ENCODE data around the gene FSIP1. TPM values are rescaled to one million over a fixed set of nuclear protein-coding genes. Genes with fewer than 3 reads are reported as not detected.

The FSIP1 gene
- total RNA-seq, 1 donor from 2014 or later, result not detected

DNA sequence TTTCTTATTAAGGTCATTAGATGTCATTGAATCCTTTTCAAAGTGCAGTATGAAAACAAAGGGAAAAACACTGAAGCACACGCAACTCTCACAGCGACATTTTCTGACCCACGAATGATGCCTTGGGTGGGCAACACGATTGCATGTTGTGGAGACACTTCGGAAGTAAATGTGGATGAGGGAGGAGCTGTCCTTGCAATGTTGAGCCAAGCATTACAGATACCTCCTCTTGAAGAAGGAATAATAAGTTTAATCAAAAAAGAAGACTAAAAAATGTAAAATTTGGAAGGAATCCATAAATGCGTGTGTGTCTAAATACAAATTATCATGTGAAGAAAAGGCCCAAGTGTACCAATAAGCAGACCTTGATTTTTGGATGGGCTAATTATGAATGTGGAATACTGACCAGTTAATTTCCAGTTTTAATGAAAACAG, 184.9 kb downstream of the FSIP1 start:
- H3K4me1 ChIP-seq, result no peaks in the 10 kb centered on the region
- peaks cover 5 to 30% of the 10 kb centered on the region in 2 donors for H3K36me3 ChIP-seq
- TF ChIP-seq, protein P1, sequence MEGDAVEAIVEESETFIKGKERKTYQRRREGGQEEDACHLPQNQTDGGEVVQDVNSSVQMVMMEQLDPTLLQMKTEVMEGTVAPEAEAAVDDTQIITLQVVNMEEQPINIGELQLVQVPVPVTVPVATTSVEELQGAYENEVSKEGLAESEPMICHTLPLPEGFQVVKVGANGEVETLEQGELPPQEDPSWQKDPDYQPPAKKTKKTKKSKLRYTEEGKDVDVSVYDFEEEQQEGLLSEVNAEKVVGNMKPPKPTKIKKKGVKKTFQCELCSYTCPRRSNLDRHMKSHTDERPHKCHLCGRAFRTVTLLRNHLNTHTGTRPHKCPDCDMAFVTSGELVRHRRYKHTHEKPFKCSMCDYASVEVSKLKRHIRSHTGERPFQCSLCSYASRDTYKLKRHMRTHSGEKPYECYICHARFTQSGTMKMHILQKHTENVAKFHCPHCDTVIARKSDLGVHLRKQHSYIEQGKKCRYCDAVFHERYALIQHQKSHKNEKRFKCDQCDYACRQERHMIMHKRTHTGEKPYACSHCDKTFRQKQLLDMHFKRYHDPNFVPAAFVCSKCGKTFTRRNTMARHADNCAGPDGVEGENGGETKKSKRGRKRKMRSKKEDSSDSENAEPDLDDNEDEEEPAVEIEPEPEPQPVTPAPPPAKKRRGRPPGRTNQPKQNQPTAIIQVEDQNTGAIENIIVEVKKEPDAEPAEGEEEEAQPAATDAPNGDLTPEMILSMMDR (IDR thresholded peaks at IDR 0.05), result no peak
- intact Hi-C loops (cut with DNase I), result loop anchor here (10.0 kb wide), 1 partner anchor 157 kb away; no protein-coding TSS in a partner anchor
- no peak for DNase-seq (ENCODE audit: low spot score in 2 of 2)
- no peak overlapping the region for H3K27ac ChIP-seq
- H3K9me3 ChIP-seq, result no peaks in the 10 kb centered on the region
- no peaks in the 10 kb centered on the region for H3K27me3 ChIP-seq
- H3K4me3 ChIP-seq, result no peak overlapping the region

DNA sequence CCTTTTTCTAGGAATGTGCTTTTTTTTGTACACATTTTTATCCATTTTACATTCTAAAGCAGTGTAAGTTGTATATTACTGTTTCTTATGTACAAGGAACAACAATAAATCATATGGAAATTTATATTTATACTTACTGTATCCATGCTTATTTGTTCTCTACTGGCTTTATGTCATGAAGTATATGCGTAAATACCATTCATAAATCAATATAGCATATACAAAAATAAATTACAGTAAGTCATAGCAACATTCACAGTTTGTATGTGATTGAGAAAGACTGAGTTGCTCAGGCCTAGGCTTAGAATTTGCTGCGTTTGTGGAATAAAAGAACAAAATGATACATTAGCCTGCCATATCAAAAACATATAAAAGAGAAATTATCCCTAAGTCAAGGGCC, 185.3 kb downstream of the FSIP1 start:
- H3K36me3 ChIP-seq, result peaks cover 5 to 35% of the 10 kb centered on the region in 2 donors
- no peaks in the 10 kb centered on the region for H3K9me3 ChIP-seq
- intact Hi-C loops (cut with DNase I), result loop anchor here (10.0 kb wide), 1 partner anchor 157 kb away; no protein-coding TSS in a partner anchor
- no peak overlapping the region for H3K4me3 ChIP-seq
- H3K27ac ChIP-seq, result no peak overlapping the region
- TF ChIP-seq, protein P1 (IDR thresholded peaks at IDR 0.05), result no peak
- H3K4me1 ChIP-seq, result no peaks in the 10 kb centered on the region
- no peak for DNase-seq (ENCODE audit: low spot score in 2 of 2)
- H3K27me3 ChIP-seq, result no peaks in the 10 kb centered on the region

DNA sequence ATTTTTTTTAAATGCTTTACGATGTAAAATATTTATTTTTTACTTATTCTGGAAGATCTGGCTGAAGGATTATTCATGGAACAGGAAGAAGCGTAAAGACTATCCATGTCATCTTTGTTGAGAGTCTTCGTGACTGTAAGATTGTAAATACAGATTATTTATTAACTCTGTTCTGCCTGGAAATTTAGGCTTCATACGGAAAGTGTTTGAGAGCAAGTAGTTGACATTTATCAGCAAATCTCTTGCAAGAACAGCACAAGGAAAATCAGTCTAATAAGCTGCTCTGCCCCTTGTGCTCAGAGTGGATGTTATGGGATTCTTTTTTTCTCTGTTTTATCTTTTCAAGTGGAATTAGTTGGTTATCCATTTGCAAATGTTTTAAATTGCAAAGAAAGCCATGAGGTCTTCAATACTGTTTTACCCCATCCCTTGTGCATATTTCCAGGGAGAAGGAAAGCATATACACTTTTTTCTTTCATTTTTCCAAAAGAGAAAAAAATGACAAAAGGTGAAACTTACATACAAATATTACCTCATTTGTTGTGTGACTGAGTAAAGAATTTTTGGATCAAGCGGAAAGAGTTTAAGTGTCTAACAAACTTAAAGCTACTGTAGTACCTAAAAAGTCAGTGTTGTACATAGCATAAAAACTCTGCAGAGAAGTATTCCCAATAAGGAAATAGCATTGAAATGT, 186.1 kb downstream of the FSIP1 start:
- Histone ChIP-seq H3K36me3 (peaks cover 5 to 43% of the 10 kb centered on the region in 2 donors), H3K9me3 (no peaks in the 10 kb centered on the region), H3K4me1 (no peaks in the 10 kb centered on the region), H3K27ac (no peak overlapping the region), H3K27me3 (no peaks in the 10 kb centered on the region), H3K4me3 (no peak overlapping the region)
- intact Hi-C loops (cut with DNase I), result loop anchor here (10.0 kb wide), 1 partner anchor 158 kb away; no protein-coding TSS in a partner anchor
- TF ChIP-seq, protein P1 (IDR thresholded peaks at IDR 0.05), result no peak
- DNase-seq (ENCODE audit: low spot score in 2 of 2), result no peak

DNA sequence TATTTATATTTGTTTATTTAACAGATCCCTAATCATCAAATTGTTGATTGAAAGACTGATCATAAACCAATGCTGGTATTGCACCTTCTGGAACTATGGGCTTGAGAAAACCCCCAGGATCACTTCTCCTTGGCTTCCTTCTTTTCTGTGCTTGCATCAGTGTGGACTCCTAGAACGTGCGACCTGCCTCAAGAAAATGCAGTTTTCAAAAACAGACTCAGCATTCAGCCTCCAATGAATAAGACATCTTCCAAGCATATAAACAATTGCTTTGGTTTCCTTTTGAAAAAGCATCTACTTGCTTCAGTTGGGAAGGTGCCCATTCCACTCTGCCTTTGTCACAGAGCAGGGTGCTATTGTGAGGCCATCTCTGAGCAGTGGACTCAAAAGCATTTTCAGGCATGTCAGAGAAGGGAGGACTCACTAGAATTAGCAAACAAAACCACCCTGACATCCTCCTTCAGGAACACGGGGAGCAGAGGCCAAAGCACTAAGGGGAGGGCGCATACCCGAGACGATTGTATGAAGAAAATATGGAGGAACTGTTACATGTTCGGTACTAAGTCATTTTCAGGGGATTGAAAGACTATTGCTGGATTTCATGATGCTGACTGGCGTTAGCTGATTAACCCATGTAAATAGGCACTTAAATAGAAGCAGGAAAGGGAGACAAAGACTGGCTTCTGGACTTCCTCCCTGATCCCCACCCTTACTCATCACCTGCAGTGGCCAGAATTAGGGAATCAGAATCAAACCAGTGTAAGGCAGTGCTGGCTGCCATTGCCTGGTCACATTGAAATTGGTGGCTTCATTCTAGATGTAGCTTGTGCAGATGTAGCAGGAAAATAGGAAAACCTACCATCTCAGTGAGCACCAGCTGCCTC, 187.1 kb downstream of the FSIP1 start:
- no peak overlapping the region for H3K27ac ChIP-seq
- H3K36me3 ChIP-seq, result peaks cover 5 to 52% of the 10 kb centered on the region in 2 donors
- H3K27me3 ChIP-seq, result no peaks in the 10 kb centered on the region
- TF ChIP-seq, protein P1 (IDR thresholded peaks at IDR 0.05), result no peak
- intact Hi-C loops (cut with DNase I), result loop anchor here (10.0 kb wide), 1 partner anchor 159 kb away; no protein-coding TSS in a partner anchor
- H3K9me3 ChIP-seq, result no peaks in the 10 kb centered on the region
- H3K4me1 ChIP-seq, result no peaks in the 10 kb centered on the region
- H3K4me3 ChIP-seq, result no peak overlapping the region
- DNase-seq (ENCODE audit: low spot score in 2 of 2), result no peak

DNA sequence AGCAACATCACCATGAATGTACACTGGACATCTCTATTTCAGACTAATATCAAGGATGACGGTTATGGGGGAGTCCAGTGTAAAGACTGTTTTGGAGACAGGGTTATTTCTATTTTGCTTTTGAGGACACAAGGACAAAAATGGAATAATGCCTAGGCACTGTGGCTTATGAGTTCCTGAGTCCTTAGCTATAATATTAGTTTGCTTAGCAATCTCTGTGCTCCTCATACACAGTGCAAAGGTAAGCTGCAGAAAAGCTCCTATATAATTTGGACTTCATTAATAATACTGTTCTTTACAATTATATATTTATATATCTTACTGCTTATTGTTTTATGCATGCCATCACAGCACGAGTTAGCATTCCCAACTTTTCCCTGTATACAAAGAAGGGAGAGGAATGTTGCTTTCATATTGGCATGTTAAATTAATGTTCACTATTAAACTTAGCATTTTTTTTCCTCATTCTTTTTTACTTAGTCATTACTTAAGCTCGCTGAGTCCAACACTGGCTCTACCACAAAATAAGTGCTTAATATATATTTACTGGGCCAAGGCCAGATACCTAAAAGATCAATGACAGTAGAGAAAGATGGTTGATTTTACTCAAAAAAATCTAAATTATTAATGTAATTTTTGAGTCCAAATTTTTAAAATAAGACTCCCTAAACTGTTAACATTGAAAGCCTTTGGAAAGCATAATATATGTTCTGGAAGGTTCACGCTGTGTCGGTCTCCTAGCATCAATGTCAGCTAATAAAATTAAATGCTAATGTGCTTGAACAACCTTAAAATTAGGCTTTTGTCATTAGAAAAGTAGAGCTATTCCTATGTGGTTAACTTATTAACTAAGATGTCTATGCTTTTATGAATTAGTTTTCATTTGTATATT, 187.9 kb downstream of the FSIP1 start:
- intact Hi-C loops (cut with DNase I), result loop anchor here (10.0 kb wide), 1 partner anchor 160 kb away; no protein-coding TSS in a partner anchor

More for the DNA sequence above, 187.9 kb downstream of the FSIP1 start:
- Histone ChIP-seq H3K4me3 (no peak overlapping the region), H3K9me3 (no peaks in the 10 kb centered on the region), H3K27ac (no peak overlapping the region), H3K27me3 (no peaks in the 10 kb centered on the region), H3K4me1 (no peaks in the 10 kb centered on the region), H3K36me3 (peaks cover 9 to 61% of the 10 kb centered on the region in 2 donors)
- TF ChIP-seq, protein P1 (IDR thresholded peaks at IDR 0.05), result no peak
- DNase-seq (ENCODE audit: low spot score in 2 of 2), result no peak
